ENCODE data around the gene NLN. TPM values are rescaled to one million over a fixed set of nuclear protein-coding genes. Genes with fewer than 3 reads are reported as not detected.

NLN gene
- total RNA-seq, 2 experiments from 2014 or later = 38.4 to 42.5 TPM

DNA sequence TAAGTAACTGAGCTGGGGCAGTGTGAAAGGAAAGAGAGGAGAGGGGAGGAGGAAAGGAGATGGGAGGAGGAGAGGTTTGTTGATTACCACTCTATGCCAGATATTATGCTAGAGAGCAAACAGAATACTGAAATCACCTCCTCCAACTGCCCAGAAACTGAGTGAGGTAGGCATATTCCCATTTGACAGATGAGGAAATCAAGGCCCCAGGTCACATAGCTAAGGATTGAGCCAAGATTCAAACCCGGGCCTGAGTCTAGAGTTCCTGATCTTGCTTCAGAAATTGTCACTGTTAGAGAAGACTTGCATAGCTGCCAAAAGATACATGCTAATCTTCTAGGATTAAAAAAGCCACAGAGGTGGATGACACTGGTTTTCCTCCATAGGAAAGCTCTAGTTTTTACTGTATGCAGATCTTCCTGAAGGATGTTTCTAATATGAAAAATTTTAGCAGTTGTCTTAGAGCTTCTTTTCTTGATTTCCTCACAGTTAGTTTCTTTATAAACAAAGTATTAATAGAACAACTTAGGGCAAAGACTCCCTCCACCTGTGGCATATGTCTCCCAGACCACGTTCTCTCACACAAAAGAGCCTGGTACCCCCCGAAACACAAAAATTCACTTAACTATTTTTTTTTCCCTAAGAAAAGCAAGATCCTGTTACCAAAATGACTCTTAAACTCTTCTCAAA is 97.4 kb downstream of the NLN start:
- TF ChIP-seq, protein P1, sequence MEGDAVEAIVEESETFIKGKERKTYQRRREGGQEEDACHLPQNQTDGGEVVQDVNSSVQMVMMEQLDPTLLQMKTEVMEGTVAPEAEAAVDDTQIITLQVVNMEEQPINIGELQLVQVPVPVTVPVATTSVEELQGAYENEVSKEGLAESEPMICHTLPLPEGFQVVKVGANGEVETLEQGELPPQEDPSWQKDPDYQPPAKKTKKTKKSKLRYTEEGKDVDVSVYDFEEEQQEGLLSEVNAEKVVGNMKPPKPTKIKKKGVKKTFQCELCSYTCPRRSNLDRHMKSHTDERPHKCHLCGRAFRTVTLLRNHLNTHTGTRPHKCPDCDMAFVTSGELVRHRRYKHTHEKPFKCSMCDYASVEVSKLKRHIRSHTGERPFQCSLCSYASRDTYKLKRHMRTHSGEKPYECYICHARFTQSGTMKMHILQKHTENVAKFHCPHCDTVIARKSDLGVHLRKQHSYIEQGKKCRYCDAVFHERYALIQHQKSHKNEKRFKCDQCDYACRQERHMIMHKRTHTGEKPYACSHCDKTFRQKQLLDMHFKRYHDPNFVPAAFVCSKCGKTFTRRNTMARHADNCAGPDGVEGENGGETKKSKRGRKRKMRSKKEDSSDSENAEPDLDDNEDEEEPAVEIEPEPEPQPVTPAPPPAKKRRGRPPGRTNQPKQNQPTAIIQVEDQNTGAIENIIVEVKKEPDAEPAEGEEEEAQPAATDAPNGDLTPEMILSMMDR (IDR thresholded peaks at IDR 0.05) = no peak
- Mint-ChIP-seq H3K9me3 (no peaks in the 10 kb centered on the region), H3K27me3 (no peaks in the 10 kb centered on the region), H3K4me3 (no peak overlapping the region), H3K27ac (peak overlapping the region; percentile 34), H3K4me1 (ENCODE audit: low read depth) (peaks cover 18% of the 10 kb centered on the region), H3K36me3 (ENCODE audit: low read depth) (peaks cover 18% of the 10 kb centered on the region)
- POLR2A ChIA-PET = interaction anchor here (1.8 kb wide), 1 partner anchor 12 kb away, joined by 4 read pairs; no protein-coding TSS in a partner anchor
- no peak for DNase-seq
- ATAC-seq = no peak
- intact Hi-C loops (cut with micrococcal nuclease) = no loop called here
- CTCF ChIA-PET = interaction anchor here (0.6 to 1.6 kb wide), 3 partner anchors 11 to 97 kb away, joined by 3 to 6 read pairs (median 3); no protein-coding TSS in a partner anchor

DNA sequence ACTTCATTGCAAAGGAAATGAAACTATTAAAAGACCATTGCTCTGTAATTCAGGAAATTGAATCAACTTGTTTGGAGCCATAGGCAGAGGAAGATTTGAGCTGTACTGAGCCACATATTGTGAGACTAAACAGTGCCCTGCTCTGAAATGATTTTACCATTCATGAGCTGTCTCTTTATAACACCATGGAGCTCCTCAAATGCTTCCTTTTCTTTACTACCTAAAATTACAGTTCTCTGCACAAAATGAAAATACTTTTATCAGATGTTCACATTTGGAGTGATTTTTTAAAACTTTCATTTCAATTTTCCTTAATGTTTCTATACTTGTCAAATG is 97.9 kb downstream of the NLN start:
- Mint-ChIP-seq H3K36me3 (ENCODE audit: low read depth) (peaks cover 17% of the 10 kb centered on the region), H3K27ac (peak overlapping the region; percentile 34), H3K4me1 (ENCODE audit: low read depth) (peaks cover 22% of the 10 kb centered on the region), H3K27me3 (no peaks in the 10 kb centered on the region), H3K4me3 (no peak overlapping the region), H3K9me3 (no peaks in the 10 kb centered on the region)
- TF ChIP-seq, protein P1 (IDR thresholded peaks at IDR 0.05) = no peak
- ChIA-PET POLR2A (interaction anchor here (1.8 kb wide), 1 partner anchor 12 kb away, joined by 4 read pairs; no protein-coding TSS in a partner anchor), CTCF (interaction anchor here (0.6 to 1.6 kb wide), 3 partner anchors 11 to 97 kb away, joined by 3 to 6 read pairs (median 3); no protein-coding TSS in a partner anchor)
- intact Hi-C loops (cut with micrococcal nuclease) = no loop called here
- no peak for ATAC-seq
- no peak for DNase-seq

DNA sequence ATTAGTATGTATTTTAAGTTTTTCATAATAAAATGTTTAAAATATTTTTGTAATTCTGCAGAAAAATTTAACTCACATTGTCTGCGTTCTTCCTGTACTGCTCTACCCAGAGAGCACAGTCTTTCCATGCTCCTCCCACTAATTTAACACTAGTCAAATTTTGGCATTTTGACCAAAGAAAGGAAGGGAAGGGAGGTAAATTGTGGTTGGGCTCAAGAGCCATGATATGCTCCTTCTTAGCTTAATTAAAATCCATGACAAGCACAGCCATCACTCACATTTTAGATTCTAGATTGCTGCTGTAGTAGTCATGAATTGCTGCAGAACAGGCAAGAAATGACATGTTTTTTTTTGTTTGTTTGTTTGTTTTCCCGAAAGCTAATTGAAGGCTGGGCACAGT is 98.4 kb downstream of the NLN start:
- ATAC-seq = no peak
- Mint-ChIP-seq H3K27me3 (no peaks in the 10 kb centered on the region), H3K4me1 (ENCODE audit: low read depth) (peaks cover 25% of the 10 kb centered on the region), H3K4me3 (no peak overlapping the region), H3K9me3 (no peaks in the 10 kb centered on the region), H3K27ac (no peak overlapping the region), H3K36me3 (ENCODE audit: low read depth) (peaks cover 17% of the 10 kb centered on the region)
- TF ChIP-seq, protein P1 (IDR thresholded peaks at IDR 0.05) = no peak
- intact Hi-C loops (cut with micrococcal nuclease) = no loop called here
- DNase-seq = no peak
- ChIA-PET POLR2A (interaction anchor here (1.8 kb wide), 1 partner anchor 13 kb away, joined by 4 read pairs; no protein-coding TSS in a partner anchor), CTCF (interaction anchor here (1.3 kb wide), 1 partner anchor 39 kb away, joined by 3 read pairs; no protein-coding TSS in a partner anchor)

DNA sequence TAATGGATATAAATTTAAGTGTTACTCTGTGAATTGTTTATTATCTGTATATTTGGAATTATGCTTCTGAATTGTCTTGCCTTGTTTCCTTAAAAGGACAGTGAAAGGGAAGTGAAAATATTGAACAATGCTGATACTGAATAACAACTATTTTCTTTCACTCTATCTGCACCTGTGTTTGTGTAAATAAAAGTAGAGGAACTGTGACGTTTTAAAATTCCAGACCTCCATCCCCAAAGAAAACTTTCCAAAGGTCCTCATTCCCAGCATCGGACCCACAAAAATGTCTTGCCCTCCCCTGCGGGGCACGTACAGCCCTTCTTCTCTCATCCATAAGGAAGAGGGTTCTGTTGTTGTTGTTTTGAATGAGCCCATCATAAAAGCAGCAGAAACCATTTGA is 100.0 kb downstream of the NLN start:
- ATAC-seq = no peak
- peaks cover 14% of the 10 kb centered on the region for H3K36me3 Mint-ChIP-seq (ENCODE audit: low read depth)

DNA sequence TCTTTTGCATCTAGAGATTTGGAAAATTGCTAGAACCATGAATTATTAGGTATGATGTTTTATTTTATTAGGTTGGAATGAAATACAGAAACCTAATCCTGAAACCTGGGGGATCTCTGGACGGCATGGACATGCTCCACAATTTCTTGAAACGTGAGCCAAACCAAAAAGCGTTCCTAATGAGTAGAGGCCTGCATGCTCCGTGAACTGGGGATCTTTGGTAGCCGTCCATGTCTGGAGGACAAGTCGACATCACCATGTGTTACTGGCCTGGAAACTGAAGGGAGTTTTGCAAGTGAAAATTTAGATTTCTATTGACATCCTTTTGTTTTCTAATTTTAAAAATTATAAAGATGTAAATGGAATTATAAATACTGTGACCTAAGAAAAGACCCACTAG is 100.7 kb downstream of the NLN start:
- H3K9me3 Mint-ChIP-seq = no peaks in the 10 kb centered on the region
- ATAC-seq (no peak), DNase-seq (no peak)
- intact Hi-C loops (cut with micrococcal nuclease) = no loop called here
- H3K36me3 Mint-ChIP-seq (ENCODE audit: low read depth) = peaks cover 14% of the 10 kb centered on the region
- TF ChIP-seq, protein P1 (IDR thresholded peaks at IDR 0.05) = no peak
- POLR2A ChIA-PET = no interaction called here
- H3K4me3 Mint-ChIP-seq = no peak overlapping the region
- CTCF ChIA-PET = interaction anchor here (1.3 kb wide), 1 partner anchor 13 kb away, joined by 3 read pairs; no protein-coding TSS in a partner anchor
- H3K27ac Mint-ChIP-seq = no peak overlapping the region
- H3K4me1 Mint-ChIP-seq (ENCODE audit: low read depth) = peaks cover 36% of the 10 kb centered on the region
- H3K27me3 Mint-ChIP-seq = no peaks in the 10 kb centered on the region

More for the DNA sequence above, 100.0 kb downstream of the NLN start:
- intact Hi-C loops (cut with micrococcal nuclease) = no loop called here
- POLR2A ChIA-PET = no interaction called here
- Mint-ChIP-seq H3K4me1 (ENCODE audit: low read depth) (peaks cover 36% of the 10 kb centered on the region), H3K27ac (no peak overlapping the region), H3K27me3 (no peaks in the 10 kb centered on the region), H3K9me3 (no peaks in the 10 kb centered on the region), H3K4me3 (no peak overlapping the region)
- no peak for DNase-seq
- TF ChIP-seq, protein P1 (IDR thresholded peaks at IDR 0.05) = no peak
- CTCF ChIA-PET = no interaction called here

Measured in activated CD8-positive, alpha-beta T cell treated with anti-CD3 and anti-CD28 coated beads for 36 hours (primary cell).